DND-41 (cell line): Measurements from ENCODE around the gene SLC5A4.

Experiments
- ATAC-seq: fragments of 200-7000 bp; cut with Tn5 transposase; 3 replicates; pipeline ENCODE4 v1.9.1; 2021; ENCODE audit warnings: low read depth; ENCODE audit not compliant: insufficient read depth
- DNase-seq: peaks from one replicate; pipeline ENCODE4 v3.0.0-alpha.2; 2020
- H2AFZ ChIP-seq: 2 replicates; pipeline ENCODE4 v1.6.0; 2012; ENCODE audit warnings: low read depth, low read length
- H3K27ac ChIP-seq: 2 replicates; pipeline ENCODE4 v1.5.1; 2012; ENCODE audit warnings: low read length, inconsistent platforms
- H3K27me3 ChIP-seq: fragments of 200-600 bp; sonication (generic); 2 replicates; pipeline ENCODE4 v1.6.0; 2012; ENCODE audit warnings: low read length, mild to moderate bottlenecking, inconsistent platforms; ENCODE audit not compliant: insufficient read depth, poor library complexity
- H3K36me3 ChIP-seq: 2 replicates; pipeline ENCODE4 v1.5.1; 2012; ENCODE audit warnings: low read length, inconsistent platforms; ENCODE audit not compliant: insufficient read depth
- H3K4me1 ChIP-seq: 2 replicates; pipeline ENCODE4 v1.5.1; 2012; ENCODE audit warnings: mild to moderate bottlenecking, low read length; ENCODE audit not compliant: insufficient read depth
- H3K4me2 ChIP-seq: 2 replicates; pipeline ENCODE4 v1.6.0; 2012; ENCODE audit warnings: mild to moderate bottlenecking, moderate library complexity, low read length, inconsistent platforms; ENCODE audit not compliant: insufficient read depth
- H3K4me3 ChIP-seq, 2 experiments: fragments of 200-600 bp in 1 of 2; shearing (Covaris generic) in 1 of 2; 2 replicates each; pipeline ENCODE4 v1.5.1; 2012 to 2016; ENCODE audit warnings: inconsistent platforms in 2 of 2, low read length in 2 of 2, mild to moderate bottlenecking in 2 of 2, low read depth in 1 of 2, moderate library complexity in 1 of 2
- H3K79me2 ChIP-seq: 2 replicates; pipeline ENCODE4 v1.6.0; 2012; ENCODE audit warnings: low read length, inconsistent platforms; ENCODE audit not compliant: insufficient read depth
- H3K9ac ChIP-seq: 2 replicates; pipeline ENCODE4 v1.6.0; 2012; ENCODE audit warnings: low read depth, mild to moderate bottlenecking, inconsistent platforms, low read length, moderate library complexity
- H3K9me3 ChIP-seq: 2 replicates; pipeline ENCODE4 v1.5.1; 2012; ENCODE audit warnings: low read length, moderate library complexity, mild to moderate bottlenecking, inconsistent platforms; ENCODE audit not compliant: insufficient read depth, severe bottlenecking
- H4K20me1 ChIP-seq: 2 replicates; pipeline ENCODE4 v1.6.0; 2012; ENCODE audit warnings: low read length; ENCODE audit not compliant: insufficient read depth
- CTCF ChIP-seq: IDR thresholded peaks from 2 replicates; pipeline ENCODE4 v1.5.1; 2012; ENCODE audit warnings: borderline replicate concordance, low read length, moderate library complexity, mild to moderate bottlenecking; ENCODE audit not compliant: poor library complexity, severe bottlenecking; ENCODE audit errors: extremely low read depth
- EZH2 ChIP-seq: IDR thresholded peaks from 3 replicates; pipeline ENCODE4 v1.6.1; 2012; ENCODE audit warnings: borderline replicate concordance, low read depth, mild to moderate bottlenecking, moderate library complexity, low read length, inconsistent platforms; ENCODE audit not compliant: severe bottlenecking

The SLC5A4 gene

DNA sequence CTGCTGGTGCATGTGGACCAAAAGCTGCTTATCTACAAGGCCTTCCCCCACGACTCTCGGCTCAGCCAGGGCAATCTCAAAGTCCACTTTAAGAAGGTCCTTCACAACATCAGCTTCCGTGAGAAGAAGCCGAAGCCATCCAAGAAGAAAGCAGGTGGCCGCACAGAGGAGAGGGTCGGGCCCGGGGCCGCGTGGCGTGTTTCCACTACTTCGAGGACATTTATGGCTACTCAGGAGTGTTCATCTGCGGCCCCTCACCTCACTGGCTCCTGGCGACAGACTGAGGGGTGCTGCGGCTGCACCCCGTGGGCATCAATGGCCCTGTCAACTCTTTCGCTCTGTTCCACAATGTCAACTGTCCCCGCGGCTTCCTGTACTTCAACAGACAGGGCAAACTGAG lies 16.2 kb upstream of the SLC5A4 start:
- Histone ChIP-seq H3K36me3 (no peaks in the 10 kb centered on the region), H3K4me3 (no peak overlapping the region), H3K27ac (no peak overlapping the region), H3K27me3 (no peaks in the 10 kb centered on the region), H3K4me2 (no peak overlapping the region), H3K9ac (no peak overlapping the region), H4K20me1 (no peaks in the 10 kb centered on the region; the same call in 1 of the 2 replicates), H3K4me1 (no peaks in the 10 kb centered on the region; the same call in 1 of the 2 replicates), H3K9me3 (no peaks in the 10 kb centered on the region), H2AFZ (no peak overlapping the region), H3K79me2 (no peaks in the 10 kb centered on the region)
- ATAC-seq (no peak), DNase-seq (no peak)
- TF ChIP-seq CTCF (no peak), EZH2 (no peak)

GRCh38 chr22:32270641-32271369 lies 15.7 kb upstream of the SLC5A4 start:
- TF ChIP-seq EZH2 (no peak), CTCF (no peak)
- H2AFZ ChIP-seq, result no peak overlapping the region
- H3K9ac ChIP-seq, result no peak overlapping the region
- H3K4me2 ChIP-seq, result no peak overlapping the region
- no peak overlapping the region for H3K27ac ChIP-seq
- H3K4me1 ChIP-seq, result no peaks in the 10 kb centered on the region; the same call in 1 of the 2 replicates
- no peaks in the 10 kb centered on the region; the same call in 1 of the 2 replicates for H4K20me1 ChIP-seq
- DNase-seq, result no peak
- ATAC-seq, result no peak
- no peaks in the 10 kb centered on the region for H3K27me3 ChIP-seq
- H3K79me2 ChIP-seq, result no peaks in the 10 kb centered on the region
- no peak overlapping the region for H3K4me3 ChIP-seq
- H3K9me3 ChIP-seq, result no peaks in the 10 kb centered on the region
- H3K36me3 ChIP-seq, result no peaks in the 10 kb centered on the region

GRCh38 chr22:32269316-32269715 lies 14.2 kb upstream of the SLC5A4 start:
- no peak overlapping the region for H2AFZ ChIP-seq
- TF ChIP-seq CTCF (no peak), EZH2 (no peak)
- H3K27me3 ChIP-seq, result no peaks in the 10 kb centered on the region

More at GRCh38 chr22:32269316-32269715, 14.2 kb upstream of the SLC5A4 start:
- Histone ChIP-seq H3K4me1 (no peaks in the 10 kb centered on the region; the same call in 1 of the 2 replicates), H3K9ac (no peak overlapping the region), H3K79me2 (no peaks in the 10 kb centered on the region), H3K9me3 (no peaks in the 10 kb centered on the region), H4K20me1 (no peaks in the 10 kb centered on the region; the same call in 1 of the 2 replicates), H3K4me3 (no peak overlapping the region), H3K27ac (no peak overlapping the region), H3K36me3 (no peaks in the 10 kb centered on the region), H3K4me2 (no peak overlapping the region)
- ATAC-seq (no peak), DNase-seq (no peak)
